Astrocyte (in vitro differentiated cells and primary cell): ENCODE results near the gene FBXO10.

Experiments
- EZH2 ChIP-seq: IDR thresholded peaks from 2 replicates; pipeline ENCODE4 v1.6.1; 2012; ENCODE audit warnings: mild to moderate bottlenecking, low read length, inconsistent platforms; ENCODE audit not compliant: insufficient read depth
- TF ChIP-seq, protein P1 (sequence below): IDR thresholded peaks from 2 replicates; pipeline ENCODE4 v1.5.1; 2011; ENCODE audit warnings: low read depth, mild to moderate bottlenecking, inconsistent platforms, low read length, moderate library complexity; ENCODE audit not compliant: insufficient read depth

DNA sequence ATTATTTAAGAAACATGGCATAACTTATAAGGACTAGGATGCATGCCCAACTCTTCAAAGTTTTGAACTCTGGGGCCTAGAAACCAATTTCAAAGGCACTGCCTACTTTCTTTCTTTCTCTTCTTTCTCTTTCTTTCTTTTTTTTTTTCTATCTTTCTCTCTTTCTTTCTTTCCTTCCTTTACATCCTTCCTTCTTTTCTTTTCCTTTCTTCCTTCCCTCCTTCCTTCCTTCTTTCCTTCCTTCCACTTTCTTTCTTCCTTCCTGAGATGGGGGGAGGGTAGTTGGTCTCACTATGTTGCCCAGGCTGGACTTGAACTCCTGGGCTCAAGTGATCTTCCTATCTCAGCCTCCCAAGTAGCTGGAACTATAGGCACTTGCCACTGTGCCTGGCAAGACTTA, 32.1 kb upstream of the FBXO10 start:
- TF ChIP-seq, protein P1, sequence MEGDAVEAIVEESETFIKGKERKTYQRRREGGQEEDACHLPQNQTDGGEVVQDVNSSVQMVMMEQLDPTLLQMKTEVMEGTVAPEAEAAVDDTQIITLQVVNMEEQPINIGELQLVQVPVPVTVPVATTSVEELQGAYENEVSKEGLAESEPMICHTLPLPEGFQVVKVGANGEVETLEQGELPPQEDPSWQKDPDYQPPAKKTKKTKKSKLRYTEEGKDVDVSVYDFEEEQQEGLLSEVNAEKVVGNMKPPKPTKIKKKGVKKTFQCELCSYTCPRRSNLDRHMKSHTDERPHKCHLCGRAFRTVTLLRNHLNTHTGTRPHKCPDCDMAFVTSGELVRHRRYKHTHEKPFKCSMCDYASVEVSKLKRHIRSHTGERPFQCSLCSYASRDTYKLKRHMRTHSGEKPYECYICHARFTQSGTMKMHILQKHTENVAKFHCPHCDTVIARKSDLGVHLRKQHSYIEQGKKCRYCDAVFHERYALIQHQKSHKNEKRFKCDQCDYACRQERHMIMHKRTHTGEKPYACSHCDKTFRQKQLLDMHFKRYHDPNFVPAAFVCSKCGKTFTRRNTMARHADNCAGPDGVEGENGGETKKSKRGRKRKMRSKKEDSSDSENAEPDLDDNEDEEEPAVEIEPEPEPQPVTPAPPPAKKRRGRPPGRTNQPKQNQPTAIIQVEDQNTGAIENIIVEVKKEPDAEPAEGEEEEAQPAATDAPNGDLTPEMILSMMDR = no peak
- TF ChIP-seq EZH2 = no peak
